ENCODE results near the gene CSF2. TPM values are rescaled to one million over a fixed set of nuclear protein-coding genes. Genes with fewer than 3 reads are reported as not detected.

Gene CSF2
- total and polyA plus RNA-seq, 2 donors (not counting 1 experiment from before 2014, with no cell fraction given) = not detected

DNA sequence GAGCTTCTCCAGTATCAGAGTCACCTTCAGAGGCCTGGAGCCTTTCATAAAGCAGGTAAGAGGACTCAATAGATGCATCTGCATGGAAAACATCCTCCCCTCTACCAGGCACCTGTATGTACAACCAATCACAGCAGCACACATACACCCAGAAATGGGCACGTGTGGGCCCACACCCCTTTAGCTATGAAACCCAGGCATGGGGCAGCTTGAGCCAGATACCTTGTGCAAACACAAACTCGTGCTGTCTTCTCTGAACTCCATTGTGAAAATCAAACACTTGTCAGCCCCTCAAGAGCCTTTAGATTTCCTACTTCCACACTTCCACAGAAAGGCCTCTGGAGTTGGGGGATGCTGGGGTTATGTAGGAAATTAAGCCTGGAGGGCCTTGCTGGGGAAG lies 1.1 kb upstream of the CSF2 start:
- Histone ChIP-seq H3K79me2 (ENCODE audit: control insufficient read depth, insufficient read depth, low read length) (no peaks in the 10 kb centered on the region), H3K9ac (ENCODE audit: low read length) (no peak overlapping the region), H3K27me3 (replicated peaks in 1 of 4; ENCODE audit: control extremely low read depth in 1 of 4, control insufficient read depth in 3 of 4, insufficient read depth in 4 of 4, low read length in 3 of 4) (no peaks in the 10 kb centered on the region), H2AFZ (ENCODE audit: insufficient read depth, low read depth, low read length, poor library complexity, severe bottlenecking) (no peak overlapping the region), H3K36me3 (replicated peaks in 1 of 2; ENCODE audit: control extremely low read depth in 1 of 2, control insufficient read depth in 1 of 2, extremely low read depth in 1 of 2, insufficient read depth in 2 of 2, low read length in 1 of 2) (no peaks in the 10 kb centered on the region), H4K20me1 (ENCODE audit: control insufficient read depth, insufficient read depth, low read length, poor library complexity, severe bottlenecking) (no peaks in the 10 kb centered on the region), H3K4me3 (ENCODE audit: control extremely low read depth in 1 of 5, extremely low read depth in 1 of 5, insufficient read depth in 1 of 5, low read depth in 2 of 5, low read length in 4 of 5) (no peak overlapping the region), H3K4me1 (ENCODE audit: control insufficient read depth in 2 of 2, insufficient read depth in 2 of 2, low read length in 2 of 2) (no peaks in the 10 kb centered on the region), H3K4me2 (replicated peaks; ENCODE audit: low read depth, low read length, poor library complexity, severe bottlenecking) (no peak overlapping the region), H3K27ac (ENCODE audit: low read length in 2 of 2) (no peak overlapping the region), H3K9me3 (ENCODE audit: control extremely low read depth in 1 of 3, control insufficient read depth in 2 of 3, insufficient read depth in 1 of 3, low read length in 2 of 3) (no peaks in the 10 kb centered on the region)
- intact Hi-C loops (cut with micrococcal nuclease) = no loop called here
- no peak overlapping the region for H3K4me3 Mint-ChIP-seq
- H3K27me3 Mint-ChIP-seq = no peaks in the 10 kb centered on the region
- DNase-seq = no peak
- no peaks in the 10 kb centered on the region for H3K9me3 Mint-ChIP-seq (ENCODE audit: insufficient read depth)
- H3K27ac Mint-ChIP-seq = no peak overlapping the region
- ChIA-PET CTCF (interaction anchor here (1.1 to 1.3 kb wide), 2 partner anchors 9 to 166 kb away, joined by 3 to 4 read pairs; no protein-coding TSS in a partner anchor), POLR2A (no interaction called here)
- TF ChIP-seq, protein P1, sequence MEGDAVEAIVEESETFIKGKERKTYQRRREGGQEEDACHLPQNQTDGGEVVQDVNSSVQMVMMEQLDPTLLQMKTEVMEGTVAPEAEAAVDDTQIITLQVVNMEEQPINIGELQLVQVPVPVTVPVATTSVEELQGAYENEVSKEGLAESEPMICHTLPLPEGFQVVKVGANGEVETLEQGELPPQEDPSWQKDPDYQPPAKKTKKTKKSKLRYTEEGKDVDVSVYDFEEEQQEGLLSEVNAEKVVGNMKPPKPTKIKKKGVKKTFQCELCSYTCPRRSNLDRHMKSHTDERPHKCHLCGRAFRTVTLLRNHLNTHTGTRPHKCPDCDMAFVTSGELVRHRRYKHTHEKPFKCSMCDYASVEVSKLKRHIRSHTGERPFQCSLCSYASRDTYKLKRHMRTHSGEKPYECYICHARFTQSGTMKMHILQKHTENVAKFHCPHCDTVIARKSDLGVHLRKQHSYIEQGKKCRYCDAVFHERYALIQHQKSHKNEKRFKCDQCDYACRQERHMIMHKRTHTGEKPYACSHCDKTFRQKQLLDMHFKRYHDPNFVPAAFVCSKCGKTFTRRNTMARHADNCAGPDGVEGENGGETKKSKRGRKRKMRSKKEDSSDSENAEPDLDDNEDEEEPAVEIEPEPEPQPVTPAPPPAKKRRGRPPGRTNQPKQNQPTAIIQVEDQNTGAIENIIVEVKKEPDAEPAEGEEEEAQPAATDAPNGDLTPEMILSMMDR (IDR thresholded peaks at IDR 0.05) = no peak
- no peak for TF ChIP-seq EZH2 (IDR thresholded peaks at IDR 0.05; ENCODE audit: borderline replicate concordance, insufficient read depth, low read depth, low read length, poor library complexity, severe bottlenecking)
- 88% methylated on average over 1 of the region's 2 CpGs for WGBS (ENCODE audit: insufficient coverage)
- ATAC-seq (ENCODE audit: low read depth) = no peak
- no peaks in the 10 kb centered on the region for H3K4me1 Mint-ChIP-seq

DNA sequence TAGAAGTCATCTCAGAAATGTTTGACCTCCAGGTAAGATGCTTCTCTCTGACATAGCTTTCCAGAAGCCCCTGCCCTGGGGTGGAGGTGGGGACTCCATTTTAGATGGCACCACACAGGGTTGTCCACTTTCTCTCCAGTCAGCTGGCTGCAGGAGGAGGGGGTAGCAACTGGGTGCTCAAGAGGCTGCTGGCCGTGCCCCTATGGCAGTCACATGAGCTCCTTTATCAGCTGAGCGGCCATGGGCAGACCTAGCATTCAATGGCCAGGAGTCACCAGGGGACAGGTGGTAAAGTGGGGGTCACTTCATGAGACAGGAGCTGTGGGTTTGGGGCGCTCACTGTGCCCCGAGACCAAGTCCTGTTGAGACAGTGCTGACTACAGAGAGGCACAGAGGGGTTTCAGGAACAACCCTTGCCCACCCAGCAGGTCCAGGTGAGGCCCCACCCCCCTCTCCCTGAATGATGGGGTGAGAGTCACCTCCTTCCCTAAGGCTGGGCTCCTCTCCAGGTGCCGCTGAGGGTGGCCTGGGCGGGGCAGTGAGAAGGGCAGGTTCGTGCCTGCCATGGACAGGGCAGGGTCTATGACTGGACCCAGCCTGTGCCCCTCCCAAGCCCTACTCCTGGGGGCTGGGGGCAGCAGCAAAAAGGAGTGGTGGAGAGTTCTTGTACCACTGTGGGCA lies 642 bp downstream of the CSF2 start:
- WGBS (ENCODE audit: insufficient coverage) = 92% methylated on average over 6 of the region's 7 CpGs
- no peak overlapping the region for H2AFZ ChIP-seq (ENCODE audit: insufficient read depth, low read depth, low read length, poor library complexity, severe bottlenecking)

More for the DNA sequence above, 642 bp downstream of the CSF2 start:
- no peaks in the 10 kb centered on the region for H3K27me3 ChIP-seq (replicated peaks in 1 of 4; ENCODE audit: control extremely low read depth in 1 of 4, control insufficient read depth in 3 of 4, insufficient read depth in 4 of 4, low read length in 3 of 4)
- intact Hi-C loops (cut with micrococcal nuclease) = no loop called here
- ChIA-PET CTCF (interaction anchor here (1.0 to 1.2 kb wide), 2 partner anchors 103 to 106 kb away, joined by 3 to 4 read pairs; no protein-coding TSS in a partner anchor), POLR2A (no interaction called here)
- H3K4me3 ChIP-seq (ENCODE audit: control extremely low read depth in 1 of 5, extremely low read depth in 1 of 5, insufficient read depth in 1 of 5, low read depth in 2 of 5, low read length in 4 of 5) = no peak overlapping the region
- no peaks in the 10 kb centered on the region for H3K9me3 ChIP-seq (ENCODE audit: control extremely low read depth in 1 of 3, control insufficient read depth in 2 of 3, insufficient read depth in 1 of 3, low read length in 2 of 3)
- no peaks in the 10 kb centered on the region for H3K27me3 Mint-ChIP-seq
- no peak overlapping the region for H3K27ac ChIP-seq (ENCODE audit: low read length in 2 of 2)
- no peak overlapping the region for H3K4me3 Mint-ChIP-seq
- ATAC-seq (ENCODE audit: low read depth) (no peak), DNase-seq (no peak)
- no peaks in the 10 kb centered on the region for H3K9me3 Mint-ChIP-seq (ENCODE audit: insufficient read depth)
- H3K36me3 ChIP-seq (replicated peaks in 1 of 2; ENCODE audit: control extremely low read depth in 1 of 2, control insufficient read depth in 1 of 2, extremely low read depth in 1 of 2, insufficient read depth in 2 of 2, low read length in 1 of 2) = no peaks in the 10 kb centered on the region
- H3K79me2 ChIP-seq (ENCODE audit: control insufficient read depth, insufficient read depth, low read length) = no peaks in the 10 kb centered on the region
- no peak overlapping the region for H3K9ac ChIP-seq (ENCODE audit: low read length)
- no peaks in the 10 kb centered on the region for H4K20me1 ChIP-seq (ENCODE audit: control insufficient read depth, insufficient read depth, low read length, poor library complexity, severe bottlenecking)
- no peak overlapping the region for H3K27ac Mint-ChIP-seq
- H3K4me1 ChIP-seq (ENCODE audit: control insufficient read depth in 2 of 2, insufficient read depth in 2 of 2, low read length in 2 of 2) = no peaks in the 10 kb centered on the region
- no peak for TF ChIP-seq EZH2 (IDR thresholded peaks at IDR 0.05; ENCODE audit: borderline replicate concordance, insufficient read depth, low read depth, low read length, poor library complexity, severe bottlenecking)
- TF ChIP-seq, protein P1 (IDR thresholded peaks at IDR 0.05) = no peak
- H3K4me2 ChIP-seq (replicated peaks; ENCODE audit: low read depth, low read length, poor library complexity, severe bottlenecking) = no peak overlapping the region
- no peaks in the 10 kb centered on the region for H3K4me1 Mint-ChIP-seq

All from B cell (primary cell).